HepG2 (cell line): Measurements from ENCODE around the gene DLG2. TPM values are rescaled to one million over a fixed set of nuclear protein-coding genes. Genes with fewer than 3 reads are reported as not detected.

Experiments used
- ATAC-seq: fragments of 200-7000 bp; cut with Tn5 transposase; 3 replicates; pipeline ENCODE4 v1.9.1; 2020; ENCODE audit warnings: mild to moderate bottlenecking, moderate library complexity
- BruUV-seq: library from RNA; stranded (reverse); fragments of 400-500 nt; replicated peaks from 2 replicates; lab custom pipeline; 2021; lab: Mats Ljungman, UMichigan
- CTCF ChIA-PET: fragments of 300-600 bp; formaldehyde crosslinking; extraction: SDS; loops from one replicate; lab custom pipeline; 2021; ENCODE audit warnings: low total read pairs, inconsistent platforms, low intra/inter-chr PET ratio; lab: Yijun Ruan, JAX
- POLR2A ChIA-PET: fragments of 350-600 bp; sonication (Branson Sonifier 250); formaldehyde crosslinking; loops from one replicate; lab custom pipeline; 2020; ENCODE audit warnings: antibody characterized with exemption, inconsistent platforms; lab: Yijun Ruan, JAX
- DNase-seq: peaks from one replicate; pipeline ENCODE4 v3.0.0-alpha.2; 2015; ENCODE audit warnings: low spot score
- FAIRE-seq: peaks from 3 replicates; lab custom pipeline; 2011; peaks lifted over from hg19 to GRCh38; lab: Jason Lieb, UNC
- H2AFZ ChIP-seq: one replicate; pipeline ENCODE4 v1.6.1; 2011; ENCODE audit warnings: low read length, inconsistent platforms
- H3K27ac ChIP-seq: fragments of 300-600 bp; 3 replicates; pipeline ENCODE4 v1.8.0; 2011; ENCODE audit warnings: mixed run types, mild to moderate bottlenecking, mixed read lengths, low read length, inconsistent platforms; ENCODE audit not compliant: insufficient read depth; ENCODE audit errors: extremely low read length
- H3K27me3 ChIP-seq, 2 experiments: fragments of 200-600 bp in 1 of 2; 2 replicates in 1 of 2; 3 replicates in 1 of 2; pipeline versions ENCODE4 v1.6.0 to v1.8.0; 2011; ENCODE audit warnings: low read length in 2 of 2, mild to moderate bottlenecking in 2 of 2, moderate library complexity in 2 of 2, inconsistent platforms in 1 of 2; ENCODE audit not compliant: insufficient read depth in 2 of 2, control insufficient read depth in 1 of 2
- H3K36me3 ChIP-seq, 2 experiments: fragments of 200-600 bp in 1 of 2; replicated peaks in 1 of 2; 2 replicates in 1 of 2; 3 replicates in 1 of 2; pipeline versions ENCODE4 v1.5.1 to v1.8.0; 2011; ENCODE audit warnings: low read length in 2 of 2, inconsistent platforms in 1 of 2; ENCODE audit not compliant: insufficient read depth in 2 of 2, control insufficient read depth in 1 of 2
- H3K4me1 ChIP-seq: 2 replicates; pipeline ENCODE4 v1.5.1; 2012; ENCODE audit warnings: low read length, inconsistent platforms; ENCODE audit not compliant: insufficient read depth
- H3K4me2 ChIP-seq: 2 replicates; pipeline ENCODE4 v1.6.0; 2011; ENCODE audit warnings: low read depth, low read length, inconsistent platforms
- H3K4me3 ChIP-seq, 3 experiments: fragments of 200-600 bp in 1 of 3; sonication (generic), shearing (Covaris generic) in 1 of 3; replicated peaks in 1 of 3; 2 replicates each; pipeline ENCODE4 v1.5.1; 2011 to 2016; ENCODE audit warnings: low read length in 3 of 3, inconsistent platforms in 2 of 3, low read depth in 2 of 3, mild to moderate bottlenecking in 2 of 3, control low read depth in 1 of 3, mixed read lengths in 1 of 3; ENCODE audit not compliant: insufficient read depth in 1 of 3
- H3K79me2 ChIP-seq: one replicate; pipeline ENCODE4 v1.6.1; 2011; ENCODE audit warnings: low read length, inconsistent platforms; ENCODE audit not compliant: insufficient read depth
- H3K9ac ChIP-seq: 2 replicates; pipeline ENCODE4 v1.6.0; 2011; ENCODE audit warnings: mild to moderate bottlenecking, low read depth, low read length, inconsistent platforms; ENCODE audit not compliant: insufficient read depth
- H3K9me3 ChIP-seq: 2 replicates; pipeline ENCODE4 v1.5.1; 2012; ENCODE audit warnings: mild to moderate bottlenecking, low read length
- H4K20me1 ChIP-seq: 2 replicates; pipeline ENCODE4 v1.6.0; 2011; ENCODE audit warnings: inconsistent platforms, mild to moderate bottlenecking, low read length, moderate library complexity; ENCODE audit not compliant: insufficient read depth
- FOXP1 ChIP-seq, 2 experiments: fragments of 450-650 bp in 1 of 2; IDR thresholded peaks; 2 replicates each; pipeline ENCODE4 v1.6.1; 2017 to 2018; ENCODE audit warnings: antibody characterized with exemption in 1 of 2
- HOXA9 ChIP-seq: sonication (generic); formaldehyde crosslinking; IDR thresholded peaks from 2 replicates; pipeline ENCODE4 v1.8.1; 2022; ENCODE audit warnings: missing genetic modification reagents, mild to moderate bottlenecking, moderate library complexity, borderline replicate concordance
- ISL2 ChIP-seq: sonication (generic); formaldehyde crosslinking; IDR thresholded peaks from 2 replicates; pipeline ENCODE4 v1.5.0; 2020; ENCODE audit warnings: missing genetic modification reagents
- KAT2B ChIP-seq: fragments of 150-350 bp; IDR thresholded peaks from 2 replicates; pipeline ENCODE4 v1.6.1; 2014; ENCODE audit warnings: low read depth, low read length, borderline replicate concordance
- MYNN ChIP-seq: sonication (generic); formaldehyde crosslinking; IDR thresholded peaks from 2 replicates; pipeline ENCODE4 v1.4.0; 2020; ENCODE audit warnings: mild to moderate bottlenecking, low read depth, missing genetic modification reagents
- NKX3-1 ChIP-seq: sonication (generic); formaldehyde crosslinking; IDR thresholded peaks from 2 replicates; pipeline ENCODE4 v1.5.0; 2020; ENCODE audit warnings: missing genetic modification reagents
- SNAPC2 ChIP-seq: sonication (generic); formaldehyde crosslinking; IDR thresholded peaks from 2 replicates; pipeline ENCODE4 v1.8.1; 2022; ENCODE audit warnings: mild to moderate bottlenecking, missing genetic modification reagents
- SRSF9 ChIP-seq: fragments of 200-400 bp; formaldehyde crosslinking; IDR thresholded peaks from 2 replicates; pipeline ENCODE4 v1.6.1; 2018; ENCODE audit warnings: borderline replicate concordance, mild to moderate bottlenecking, low read depth, low read length; ENCODE audit not compliant: insufficient read depth, poor library complexity, severe bottlenecking
- TARDBP ChIP-seq: sonication (generic); formaldehyde crosslinking; IDR thresholded peaks from 2 replicates; pipeline ENCODE4 v1.8.0; 2022; ENCODE audit warnings: mild to moderate bottlenecking, missing genetic modification reagents
- ZNF263 ChIP-seq: sonication (generic); formaldehyde crosslinking; IDR thresholded peaks from 2 replicates; pipeline ENCODE4 v1.4.0; 2020; ENCODE audit warnings: missing genetic modification reagents
- ZNF501 ChIP-seq: sonication (generic); formaldehyde crosslinking; IDR thresholded peaks from 2 replicates; pipeline ENCODE4 v1.5.1; 2020; ENCODE audit warnings: mild to moderate bottlenecking, moderate library complexity, missing genetic modification reagents
- ZNF550 ChIP-seq: sonication (generic); formaldehyde crosslinking; IDR thresholded peaks from 2 replicates; pipeline ENCODE4 v1.4.0; 2020; ENCODE audit warnings: mild to moderate bottlenecking, missing genetic modification reagents, borderline replicate concordance
- ZNF740 ChIP-seq: sonication (generic); formaldehyde crosslinking; IDR thresholded peaks from 2 replicates; pipeline ENCODE4 v1.4.0; 2020; ENCODE audit warnings: missing genetic modification reagents
- ZNF879 ChIP-seq: sonication (generic); formaldehyde crosslinking; IDR thresholded peaks from 2 replicates; pipeline ENCODE4 v1.8.1; 2023; ENCODE audit warnings: missing genetic modification reagents
- ZSCAN30 ChIP-seq: sonication (generic); formaldehyde crosslinking; IDR thresholded peaks from 2 replicates; pipeline ENCODE4 v1.5.0; 2020; ENCODE audit warnings: mild to moderate bottlenecking, missing genetic modification reagents
- WGBS: methylation state at CpG from one replicate; pipeline ENCODE4 v1.1.6; 2017; ENCODE audit warnings: low lambda C conversion rate; 5-methylcytosine and 5-hydroxymethylcytosine counted together
- in situ Hi-C: cut with HindIII; loops from 2 replicates; pipeline ENCODE4 v1.10.0; 2017; ENCODE audit warnings: low pct_unique_long_range_greater_than_20kb; ENCODE audit not compliant: extremely low pct_ligation_motif_present
- intact Hi-C: fragments of 100-400 bp; cut with micrococcal nuclease; formaldehyde crosslinking; loops from one replicate; pipeline ENCODE4 v1.10.0; 2022; ENCODE audit not compliant: unreplicated experiment
- polyA plus RNA-seq, 8 experiments: library from polyadenylated mRNA; depleted of rRNA in 3 of 8; stranded (reverse) in 7 of 8; unstranded in 1 of 8; fragments of >200 nt; fragmentation: Illumina TruSeq in 4 of 8; extraction: Trizol in 4 of 8; gene quantifications; 2 replicates each; pipeline versions ENCODE4 v1.2.1 to v1.2.3, GENCODE V29; 2011 to 2016; ENCODE audit warnings: low read depth in 4 of 8, missing spikeins in 1 of 8, mixed read lengths in 1 of 8; ENCODE audit not compliant: insufficient read depth in 1 of 8
- total RNA-seq, 5 experiments: library from RNA; depleted of rRNA; stranded (reverse); fragments of >200 nt; fragmentation: Illumina TruSeq; extraction: Trizol; gene quantifications; 2 replicates each; pipeline ENCODE4 v1.2.3, GENCODE V29; 2016; ENCODE audit warnings: low read depth in 1 of 5
- TF ChIP-seq, protein P1 (sequence below): sonication (generic); formaldehyde crosslinking; IDR thresholded peaks from 2 replicates; pipeline ENCODE4 v1.4.0; 2020; ENCODE audit warnings: missing genetic modification reagents, borderline replicate concordance
- TF ChIP-seq, protein P2 (sequence below): sonication (generic); formaldehyde crosslinking; IDR thresholded peaks from 2 replicates; pipeline ENCODE4 v1.8.0; 2022; ENCODE audit warnings: missing genetic modification reagents, mild to moderate bottlenecking, inconsistent platforms, borderline replicate concordance

Gene DLG2
- total and polyA plus RNA-seq, 2 of the 13 experiments (the other 11 are each of a cell fraction or from before 2014, with no cell fraction given) = 0.46 to 1.0 TPM

DNA sequence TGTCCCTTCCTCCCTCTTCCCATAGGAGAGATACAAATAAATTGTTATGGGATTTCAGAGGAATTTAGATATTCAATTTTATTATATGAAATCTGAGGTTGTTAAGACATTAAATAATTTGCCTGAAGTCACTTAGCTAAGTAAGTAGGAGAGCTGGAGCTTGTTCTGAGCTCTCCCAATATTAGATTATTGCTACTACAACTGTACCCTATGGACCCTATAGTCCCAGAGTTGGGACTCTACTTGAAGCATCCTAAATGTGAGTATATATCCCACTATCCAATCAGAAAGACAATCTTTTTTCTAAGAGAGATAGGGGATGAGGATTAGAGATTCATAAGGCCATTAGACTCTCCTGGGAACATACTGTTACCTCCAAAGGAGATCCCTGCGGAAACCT is 1130.0 kb downstream of the DLG2 start:
- CTCF ChIA-PET = no interaction called here

More for the DNA sequence above, 1130.0 kb downstream of the DLG2 start:
- Histone ChIP-seq H3K9me3 (no peaks in the 10 kb centered on the region), H3K27me3 (no peaks in the 10 kb centered on the region), H3K4me1 (no peaks in the 10 kb centered on the region), H3K4me3 (no peak overlapping the region), H2AFZ (no peak overlapping the region), H3K27ac (no peak overlapping the region), H3K4me2 (no peak overlapping the region), H3K79me2 (no peaks in the 10 kb centered on the region), H3K9ac (no peak overlapping the region), H4K20me1 (no peaks in the 10 kb centered on the region), H3K36me3 (no peaks in the 10 kb centered on the region)
- intact Hi-C loops = no loop called here
- in situ Hi-C loops = no loop called here
- no peak for TF ChIP-seq ZNF740 (CRISPR knock-in tag)
- no peak for TF ChIP-seq SRSF9
- TF ChIP-seq ZNF550 = no peak
- TF ChIP-seq ZSCAN30 = no peak
- no peak for TF ChIP-seq HOXA9 (CRISPR knock-in tag)
- no peak for TF ChIP-seq TARDBP (CRISPR knock-in tag)
- TF ChIP-seq ISL2 (CRISPR knock-in tag) = no peak
- no peak for TF ChIP-seq MYNN
- TF ChIP-seq, protein P1, sequence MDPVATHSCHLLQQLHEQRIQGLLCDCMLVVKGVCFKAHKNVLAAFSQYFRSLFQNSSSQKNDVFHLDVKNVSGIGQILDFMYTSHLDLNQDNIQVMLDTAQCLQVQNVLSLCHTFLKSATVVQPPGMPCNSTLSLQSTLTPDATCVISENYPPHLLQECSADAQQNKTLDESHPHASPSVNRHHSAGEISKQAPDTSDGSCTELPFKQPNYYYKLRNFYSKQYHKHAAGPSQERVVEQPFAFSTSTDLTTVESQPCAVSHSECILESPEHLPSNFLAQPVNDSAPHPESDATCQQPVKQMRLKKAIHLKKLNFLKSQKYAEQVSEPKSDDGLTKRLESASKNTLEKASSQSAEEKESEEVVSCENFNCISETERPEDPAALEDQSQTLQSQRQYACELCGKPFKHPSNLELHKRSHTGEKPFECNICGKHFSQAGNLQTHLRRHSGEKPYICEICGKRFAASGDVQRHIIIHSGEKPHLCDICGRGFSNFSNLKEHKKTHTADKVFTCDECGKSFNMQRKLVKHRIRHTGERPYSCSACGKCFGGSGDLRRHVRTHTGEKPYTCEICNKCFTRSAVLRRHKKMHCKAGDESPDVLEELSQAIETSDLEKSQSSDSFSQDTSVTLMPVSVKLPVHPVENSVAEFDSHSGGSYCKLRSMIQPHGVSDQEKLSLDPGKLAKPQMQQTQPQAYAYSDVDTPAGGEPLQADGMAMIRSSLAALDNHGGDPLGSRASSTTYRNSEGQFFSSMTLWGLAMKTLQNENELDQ (CRISPR knock-in tag) = no peak
- TF ChIP-seq SNAPC2 (CRISPR knock-in tag) = no peak
- TF ChIP-seq ZNF501 = no peak
- no peak for TF ChIP-seq NKX3-1 (CRISPR knock-in tag)
- no peak for TF ChIP-seq KAT2B
- TF ChIP-seq, protein P2, sequence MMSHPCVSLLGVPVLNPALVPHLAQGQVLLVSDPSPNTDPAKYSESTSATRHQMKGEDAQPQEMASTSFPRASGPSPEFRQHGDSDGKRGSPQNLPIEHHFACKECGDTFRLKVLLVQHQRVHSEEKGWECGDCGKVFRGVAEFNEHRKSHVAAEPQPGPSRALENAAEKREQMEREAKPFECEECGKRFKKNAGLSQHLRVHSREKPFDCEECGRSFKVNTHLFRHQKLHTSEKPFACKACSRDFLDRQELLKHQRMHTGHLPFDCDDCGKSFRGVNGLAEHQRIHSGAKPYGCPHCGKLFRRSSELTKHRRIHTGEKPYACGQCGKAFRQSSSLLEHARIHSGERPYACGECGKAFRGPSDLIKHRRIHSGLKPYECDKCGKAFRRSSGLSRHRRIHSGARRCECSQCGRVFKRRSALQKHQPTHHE (CRISPR knock-in tag) = no peak
- TF ChIP-seq ZNF263 (CRISPR knock-in tag) = no peak
- no peak for TF ChIP-seq FOXP1 (IDR thresholded peaks at IDR 0.05)
- no peak for TF ChIP-seq FOXP1 (CRISPR knock-in tag; IDR thresholded peaks at IDR 0.05)
- TF ChIP-seq ZNF879 (CRISPR knock-in tag) = no peak
- DNase-seq = no peak
- WGBS = 0% methylated on average over 1 of the region's 1 CpG
- BruUV-seq = no TSS peak
- POLR2A ChIA-PET = no interaction called here
- no peak for FAIRE-seq
- ATAC-seq = no peak
